Choroid plexus epithelial cell (primary cell): ENCODE results near the gene SEC14L5.
"Not testable (repeated sequence)": the region's sequence is repeated elsewhere in the genome, so short reads cannot be mapped to it uniquely, and the experiment has no call there.

Experiments
- DNase-seq: peaks from one replicate; pipeline ENCODE4 v3.0.0-alpha.2; 2010; ENCODE audit warnings: low read depth
- H3K4me3 ChIP-seq: 2 replicates; pipeline ENCODE4 v1.5.1; 2011; ENCODE audit warnings: low read depth, mild to moderate bottlenecking, control low read depth, low read length, moderate library complexity
- CTCF ChIP-seq: conservative IDR thresholded peaks from 2 replicates; pipeline ENCODE4 v1.5.1; 2011; ENCODE audit warnings: low read depth, mild to moderate bottlenecking, control low read depth, inconsistent platforms, low read length, moderate library complexity

Gene SEC14L5

GRCh38 chr16:4944333-4945281 lies 13.5 kb upstream of the SEC14L5 start:
- no peak for TF ChIP-seq CTCF
- peak; percentile 97 for DNase-seq
- no peak overlapping the region for H3K4me3 ChIP-seq

GRCh38 chr16:4945560-4946502 lies 12.3 kb upstream of the SEC14L5 start:
- DNase-seq, result no peak
- no peak for TF ChIP-seq CTCF
- no peak overlapping the region for H3K4me3 ChIP-seq

- no peak for DNase-seq
- TF ChIP-seq CTCF, result no peak
- H3K4me3 ChIP-seq, result no peak overlapping the region
Observed at GRCh38 chr16:4946917-4947316, 11.2 kb upstream of the SEC14L5 start.

- no peak overlapping the region for H3K4me3 ChIP-seq
- peak; percentile 17 for DNase-seq
- TF ChIP-seq CTCF, result no peak
Observed at GRCh38 chr16:4947722-4948503, 10.2 kb upstream of the SEC14L5 start.

- H3K4me3 ChIP-seq, result no peak overlapping the region
- TF ChIP-seq CTCF, result no peak
- DNase-seq, result no peak
Observed at GRCh38 chr16:4948903-4949766, 9.0 kb upstream of the SEC14L5 start.

- no peak for TF ChIP-seq CTCF
- no peak for DNase-seq
- no peak overlapping the region for H3K4me3 ChIP-seq
Observed at GRCh38 chr16:4949986-4950385, 8.1 kb upstream of the SEC14L5 start.

GRCh38 chr16:4951583-4951982 lies 6.5 kb upstream of the SEC14L5 start:
- H3K4me3 ChIP-seq, DNase-seq: not testable (repeated sequence)
